Measurements from ENCODE around the gene INO80B.

GRCh38 chr2:74499267-74499939, 44.5 kb downstream of the INO80B start, which contains the start of gene LBX2:
- TF ChIP-seq CTCF (conservative IDR thresholded peaks at IDR 0.05) (no peak), EZH2 (IDR thresholded peaks at IDR 0.05; ENCODE audit: low read depth) (no peak)

Measured in PC-9 (cell line).